Neural progenitor cell (in vitro differentiated cells): ENCODE data around the gene GGT6. TPM values are rescaled to one million over a fixed set of nuclear protein-coding genes. Genes with fewer than 3 reads are reported as not detected.

ENCODE experiments used
- DNase-seq: peaks from one replicate; pipeline ENCODE4 v3.0.0-alpha.2; 2016; ENCODE audit warnings: low spot score
- H2AFZ ChIP-seq: fragments of 200-600 bp; sonication (generic); replicated peaks from 2 replicates; pipeline ENCODE4 v1.6.1; 2016; ENCODE audit warnings: antibody characterized with exemption
- H3F3A ChIP-seq: fragments of 200-600 bp; sonication (generic); 2 replicates; pipeline ENCODE4 v1.6.1; 2016; ENCODE audit warnings: antibody characterized with exemption, low read depth
- H3K27ac ChIP-seq: fragments of 200-600 bp; sonication (generic); 2 replicates; pipeline ENCODE4 v1.5.1; 2016; ENCODE audit warnings: mild to moderate bottlenecking
- H3K27me3 ChIP-seq: fragments of 200-600 bp; sonication (generic); 2 replicates; pipeline ENCODE4 v1.6.1; 2016; ENCODE audit warnings: mild to moderate bottlenecking, moderate library complexity
- H3K36me3 ChIP-seq: fragments of 200-600 bp; sonication (generic); 2 replicates; pipeline ENCODE4 v1.5.1; 2016
- H3K4me1 ChIP-seq: fragments of 200-600 bp; sonication (generic); 2 replicates; pipeline ENCODE4 v1.6.1; 2016; ENCODE audit warnings: mixed run types
- H3K4me2 ChIP-seq: fragments of 200-600 bp; sonication (generic); 2 replicates; pipeline ENCODE4 v1.6.1; 2016
- H3K4me3 ChIP-seq: fragments of 200-600 bp; sonication (generic); 2 replicates; pipeline ENCODE4 v1.5.1; 2016
- H3K79me2 ChIP-seq: fragments of 200-600 bp; sonication (generic); 2 replicates; pipeline ENCODE4 v1.6.1; 2016; ENCODE audit warnings: low read depth
- H3K9ac ChIP-seq: fragments of 200-600 bp; sonication (generic); 2 replicates; pipeline ENCODE4 v1.6.1; 2016
- H3K9me3 ChIP-seq: fragments of 200-600 bp; sonication (generic); 2 replicates; pipeline ENCODE4 v1.5.1; 2016; ENCODE audit warnings: low read depth
- H4K20me1 ChIP-seq: fragments of 200-600 bp; sonication (generic); 2 replicates; pipeline ENCODE4 v1.6.1; 2016; ENCODE audit warnings: low read depth
- H3K27ac Mint-ChIP-seq: 3 replicates; pipeline ENCODE4 v1.8.0; 2021; ENCODE audit warnings: mixed read lengths
- H3K27me3 Mint-ChIP-seq: 2 replicates; pipeline ENCODE4 v1.8.0; 2022; ENCODE audit warnings: low read depth, mild to moderate bottlenecking, inconsistent platforms, moderate library complexity, mixed read lengths; ENCODE audit not compliant: insufficient read depth
- H3K36me3 Mint-ChIP-seq: 3 replicates; pipeline ENCODE4 v1.8.0; 2021; ENCODE audit warnings: mixed read lengths
- H3K4me1 Mint-ChIP-seq: 3 replicates; pipeline ENCODE4 v1.8.0; 2021; ENCODE audit warnings: mixed read lengths
- H3K4me3 Mint-ChIP-seq: 3 replicates; pipeline ENCODE4 v1.8.0; 2021; ENCODE audit warnings: mild to moderate bottlenecking, moderate library complexity, mixed read lengths
- H3K9me3 Mint-ChIP-seq: 3 replicates; pipeline ENCODE4 v1.8.0; 2020; ENCODE audit warnings: mixed read lengths
- CTCF ChIP-seq: fragments of 200-600 bp; sonication (generic); IDR thresholded peaks from 2 replicates; pipeline ENCODE4 v1.5.1; 2017; ENCODE audit warnings: antibody characterized with exemption, mild to moderate bottlenecking
- EZH2 ChIP-seq: fragments of 200-600 bp; sonication (generic); IDR thresholded peaks from 2 replicates; pipeline ENCODE4 v1.6.1; 2017; ENCODE audit warnings: antibody characterized with exemption, mild to moderate bottlenecking, moderate library complexity
- EZH2phosphoT487 ChIP-seq: fragments of 200-600 bp; sonication (generic); IDR thresholded peaks from 2 replicates; pipeline ENCODE4 v1.6.1; 2017; ENCODE audit warnings: antibody characterized with exemption
- total RNA-seq: library from RNA; depleted of rRNA; stranded (reverse); fragments of >200 nt; gene quantifications from 2 replicates; pipeline ENCODE4 v1.2.3, GENCODE V29; 2015; ENCODE audit warnings: low replicate concordance

GGT6 gene
- total RNA-seq, 1 donor from 2014 or later = not detected

GRCh38 chr17:4548061-4548461 is 12.3 kb downstream of the GGT6 start:
- Histone ChIP-seq H3K9me3 (no peaks in the 10 kb centered on the region), H3K27ac (no peak overlapping the region), H3K36me3 (no peaks in the 10 kb centered on the region), H3K79me2 (no peaks in the 10 kb centered on the region), H3K4me1 (no peaks in the 10 kb centered on the region), H4K20me1 (no peaks in the 10 kb centered on the region), H2AFZ (no peak overlapping the region), H3K9ac (no peak overlapping the region), H3K4me3 (no peak overlapping the region), H3F3A (no peaks in the 10 kb centered on the region), H3K27me3 (no peaks in the 10 kb centered on the region), H3K4me2 (no peak overlapping the region)
- Mint-ChIP-seq H3K27ac (no peak overlapping the region), H3K4me3 (no peak overlapping the region), H3K4me1 (no peaks in the 10 kb centered on the region), H3K27me3 (peaks cover 5% of the 10 kb centered on the region), H3K9me3 (no peaks in the 10 kb centered on the region), H3K36me3 (peaks cover 4% of the 10 kb centered on the region)
- TF ChIP-seq EZH2 = no peak
- no peak for TF ChIP-seq CTCF
- TF ChIP-seq EZH2phosphoT487 = no peak
- no peak for DNase-seq

DNA sequence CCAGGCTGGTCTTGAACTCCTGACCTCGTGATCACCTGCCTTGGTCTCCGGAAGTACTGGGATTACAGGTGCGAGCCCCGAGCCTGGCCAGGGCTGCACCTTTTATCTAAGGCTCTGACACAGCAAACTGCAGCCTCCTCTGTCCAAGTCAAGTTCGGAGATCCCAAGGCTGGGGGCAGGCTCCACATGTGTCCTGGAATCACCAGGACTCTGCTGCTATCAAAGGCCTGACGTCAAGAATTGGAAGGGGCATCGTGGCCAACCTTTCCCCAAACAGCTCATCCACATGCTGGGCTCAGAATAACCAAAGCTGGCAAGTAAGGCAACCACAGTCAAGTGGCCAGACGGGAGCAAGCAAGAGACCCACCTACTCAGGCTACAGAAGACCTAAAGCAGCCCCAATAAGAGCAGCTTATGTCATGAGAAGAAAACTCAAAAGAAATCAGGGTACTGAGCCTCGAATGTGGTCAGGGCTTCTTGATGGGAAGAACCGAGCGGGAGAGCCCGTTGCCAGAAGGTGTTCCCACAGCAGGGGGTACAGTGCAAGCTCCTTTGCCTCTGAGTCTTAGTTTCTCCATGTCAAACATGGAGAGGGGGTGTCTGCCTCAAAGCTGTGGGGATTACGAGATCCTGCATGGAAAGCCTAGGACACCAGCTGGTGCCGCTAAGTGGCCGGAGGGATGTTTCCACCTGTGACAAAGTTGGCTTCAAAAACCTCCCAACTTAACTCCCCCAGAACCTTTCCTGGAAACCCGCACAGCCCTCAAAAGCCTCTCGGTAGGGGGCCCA is 13.1 kb downstream of the GGT6 start:
- H3K36me3 Mint-ChIP-seq = peaks cover 4% of the 10 kb centered on the region
- H3K4me1 Mint-ChIP-seq = no peaks in the 10 kb centered on the region
- H3K27me3 Mint-ChIP-seq = peaks cover 5% of the 10 kb centered on the region
- no peaks in the 10 kb centered on the region for H3K36me3 ChIP-seq
- H3K27ac ChIP-seq = no peak overlapping the region
- no peak overlapping the region for H3K27ac Mint-ChIP-seq
- no peaks in the 10 kb centered on the region for H3K9me3 Mint-ChIP-seq
- H3K9ac ChIP-seq = no peak overlapping the region
- no peaks in the 10 kb centered on the region for H3K9me3 ChIP-seq
- H3K4me3 Mint-ChIP-seq = no peak overlapping the region
- H3K79me2 ChIP-seq = no peaks in the 10 kb centered on the region
- no peak for TF ChIP-seq EZH2
- TF ChIP-seq EZH2phosphoT487 = no peak
- no peak for TF ChIP-seq CTCF
- no peaks in the 10 kb centered on the region for H3K27me3 ChIP-seq
- no peaks in the 10 kb centered on the region for H3K4me1 ChIP-seq
- H2AFZ ChIP-seq = no peak overlapping the region
- H4K20me1 ChIP-seq = no peaks in the 10 kb centered on the region
- H3K4me2 ChIP-seq = no peak overlapping the region
- DNase-seq = no peak
- H3K4me3 ChIP-seq = no peak overlapping the region
- H3F3A ChIP-seq = no peaks in the 10 kb centered on the region

DNA sequence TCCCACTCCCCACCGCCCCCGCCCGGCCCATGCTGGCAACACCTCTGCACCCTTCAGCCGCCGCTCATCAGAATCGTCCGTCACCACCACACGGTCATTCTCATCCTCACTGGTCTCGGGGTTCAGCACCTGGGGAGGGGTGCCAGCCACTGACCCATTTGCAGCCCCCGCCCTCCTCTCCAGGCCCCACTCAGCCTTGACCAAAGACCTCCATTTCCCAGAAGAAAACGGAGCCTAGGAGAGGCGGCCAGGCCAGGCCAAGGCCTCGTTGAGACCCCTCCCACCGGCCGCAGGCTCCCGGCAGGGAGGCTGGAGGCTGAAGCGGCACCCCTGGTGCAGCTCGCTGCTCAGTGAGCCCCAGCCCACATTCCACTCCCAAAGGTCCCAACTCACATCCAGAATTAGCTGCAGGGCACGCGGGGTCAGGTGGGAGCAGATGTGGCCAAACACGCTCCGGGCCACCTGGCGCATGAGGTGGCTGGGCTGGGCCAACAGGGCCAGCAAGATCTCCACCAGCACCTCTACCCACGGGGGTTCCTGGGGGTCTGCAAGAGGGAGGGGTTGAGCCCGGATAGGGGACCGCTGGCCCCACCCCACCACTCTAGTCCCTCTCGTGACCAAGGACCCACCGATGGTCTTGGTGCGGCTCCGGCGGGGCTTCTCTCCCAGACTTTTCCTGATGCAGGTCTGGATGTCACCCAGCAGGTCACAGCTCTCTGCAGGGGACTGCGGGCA is 15.0 kb downstream of the GGT6 start:
- Mint-ChIP-seq H3K27me3 (peaks cover 2% of the 10 kb centered on the region), H3K27ac (no peak overlapping the region), H3K9me3 (no peaks in the 10 kb centered on the region), H3K36me3 (no peaks in the 10 kb centered on the region), H3K4me1 (no peaks in the 10 kb centered on the region), H3K4me3 (no peak overlapping the region)
- no peaks in the 10 kb centered on the region for H3K9me3 ChIP-seq
- H3K4me3 ChIP-seq = no peak overlapping the region
- no peaks in the 10 kb centered on the region for H3K4me1 ChIP-seq
- no peak overlapping the region for H3K9ac ChIP-seq
- TF ChIP-seq CTCF (no peak), EZH2phosphoT487 (no peak), EZH2 (no peak)
- no peaks in the 10 kb centered on the region for H3F3A ChIP-seq
- H3K27ac ChIP-seq = no peak overlapping the region
- H3K4me2 ChIP-seq = no peak overlapping the region
- no peak for DNase-seq
- H4K20me1 ChIP-seq = no peaks in the 10 kb centered on the region
- no peaks in the 10 kb centered on the region for H3K79me2 ChIP-seq
- no peaks in the 10 kb centered on the region for H3K27me3 ChIP-seq
- H3K36me3 ChIP-seq = no peaks in the 10 kb centered on the region
- H2AFZ ChIP-seq = no peak overlapping the region
